Hematopoietic multipotent progenitor cell treated with erythropoietin and hydrocortisone succinate and interleukin-3 and kit ligand, for 4 days (in vitro differentiated cells): Measurements from ENCODE around the gene SCT.
A peak's percentile ranks its signal among the peaks of the same experiment; 100 is the strongest.

Experiments
- DNase-seq: peaks from one replicate; pipeline ENCODE4 v3.0.0-alpha.2; 2015

The SCT gene

DNA sequence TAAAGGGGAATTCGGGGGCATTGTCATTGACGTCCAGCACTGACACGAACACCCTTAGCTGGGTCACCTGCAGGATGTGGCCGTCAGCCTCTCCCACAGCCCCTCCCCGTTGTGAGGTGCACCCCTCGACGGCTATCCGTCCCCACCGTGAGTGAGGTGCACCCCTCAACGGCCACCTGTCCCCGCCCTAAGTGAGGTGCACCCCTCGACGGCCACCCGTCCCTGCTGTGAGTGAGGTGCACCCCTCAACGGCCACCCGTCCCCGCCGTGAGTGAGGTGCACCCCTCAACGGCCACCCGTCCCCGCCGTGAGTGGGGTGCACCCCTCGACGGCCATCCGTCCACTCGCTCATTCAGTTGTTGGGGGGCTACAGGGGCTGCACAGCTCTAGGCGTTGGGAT lies 5.1 kb downstream of the SCT start:
- no peak for DNase-seq

DNA sequence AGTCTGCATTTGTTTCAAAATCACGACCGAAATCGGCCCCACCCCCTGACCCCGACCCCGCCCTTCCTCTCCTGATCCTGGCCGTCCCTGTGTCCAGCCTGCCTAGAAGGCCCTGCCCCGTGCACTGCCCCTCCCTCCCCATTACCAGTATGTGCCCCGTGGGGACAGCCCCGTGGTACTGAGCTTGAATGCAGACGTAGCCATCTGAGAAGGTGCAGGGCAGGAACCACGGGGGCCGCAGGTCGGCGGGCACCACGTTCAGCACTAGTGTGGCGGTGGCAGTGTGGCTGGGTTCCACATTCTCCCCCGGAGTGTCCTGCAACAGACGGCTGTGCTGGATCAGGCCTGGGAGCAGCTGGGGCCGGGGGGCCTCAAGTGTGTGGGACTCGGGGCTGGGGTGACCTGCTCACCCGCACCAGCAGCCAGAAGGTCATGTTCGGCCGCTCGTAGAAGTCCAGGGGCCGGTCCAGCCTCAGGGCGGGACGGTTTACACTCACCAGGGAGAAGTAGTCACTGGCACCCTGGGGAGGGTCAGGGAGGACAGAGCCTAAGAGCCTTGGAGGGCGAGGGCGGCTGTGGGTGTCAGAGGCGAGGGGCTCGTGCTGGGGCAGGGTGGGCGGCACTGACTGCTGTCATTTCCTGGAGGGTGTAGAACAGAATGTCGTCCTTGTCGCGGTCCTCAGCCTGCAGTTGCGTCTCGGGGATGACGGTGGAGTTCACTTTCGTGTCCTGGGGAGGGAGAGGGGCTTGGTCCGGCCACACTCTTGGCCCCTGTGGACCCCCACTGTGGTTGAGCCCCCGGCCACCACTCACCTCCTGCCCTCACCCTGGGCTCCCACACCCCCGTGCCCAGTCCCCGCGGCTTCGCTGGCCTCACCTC lies 5.8 kb downstream of the SCT start:
- DNase-seq = no peak

DNA sequence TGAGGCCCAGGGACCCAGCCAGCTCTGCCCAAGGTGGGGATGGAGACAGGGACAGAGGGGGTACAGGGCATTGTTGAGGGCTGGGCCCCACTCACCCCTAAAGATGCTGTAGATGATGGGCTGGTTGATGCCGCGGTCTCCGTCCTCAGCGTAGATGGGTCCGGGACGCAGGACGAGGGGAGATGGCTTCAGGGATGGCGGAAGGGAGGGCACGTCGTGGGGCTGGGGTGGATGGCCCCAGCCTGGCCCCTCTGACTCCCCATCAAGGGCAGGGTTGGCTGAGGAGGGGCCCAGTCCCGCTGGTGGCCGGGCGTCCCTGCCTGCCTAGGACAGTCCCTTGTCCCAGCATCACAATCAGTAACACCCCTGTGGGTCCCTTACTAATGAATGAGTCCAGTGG lies 6.8 kb downstream of the SCT start:
- DNase-seq = no peak

DNA sequence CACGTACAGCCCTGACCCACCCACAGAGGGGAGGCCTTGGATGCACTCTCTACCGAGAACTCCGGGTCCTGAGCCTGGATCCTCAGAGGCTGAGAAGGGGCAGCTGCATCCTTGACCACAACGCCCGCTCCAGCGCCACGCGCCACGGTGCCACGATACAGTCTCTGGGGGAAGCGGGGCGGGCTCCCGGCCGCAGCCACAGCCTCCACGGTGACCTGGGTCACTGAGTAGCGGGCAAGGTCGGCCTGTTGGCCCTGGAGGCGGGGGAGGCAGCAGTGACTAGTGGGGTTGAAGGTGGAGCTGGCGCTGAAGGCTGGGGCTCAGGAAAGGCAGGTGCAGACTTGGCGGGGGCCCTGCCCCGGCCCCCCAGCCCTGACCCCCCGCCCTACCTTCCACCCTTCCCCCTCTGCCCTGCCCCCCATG lies 7.3 kb downstream of the SCT start:
- DNase-seq = no peak

DNA sequence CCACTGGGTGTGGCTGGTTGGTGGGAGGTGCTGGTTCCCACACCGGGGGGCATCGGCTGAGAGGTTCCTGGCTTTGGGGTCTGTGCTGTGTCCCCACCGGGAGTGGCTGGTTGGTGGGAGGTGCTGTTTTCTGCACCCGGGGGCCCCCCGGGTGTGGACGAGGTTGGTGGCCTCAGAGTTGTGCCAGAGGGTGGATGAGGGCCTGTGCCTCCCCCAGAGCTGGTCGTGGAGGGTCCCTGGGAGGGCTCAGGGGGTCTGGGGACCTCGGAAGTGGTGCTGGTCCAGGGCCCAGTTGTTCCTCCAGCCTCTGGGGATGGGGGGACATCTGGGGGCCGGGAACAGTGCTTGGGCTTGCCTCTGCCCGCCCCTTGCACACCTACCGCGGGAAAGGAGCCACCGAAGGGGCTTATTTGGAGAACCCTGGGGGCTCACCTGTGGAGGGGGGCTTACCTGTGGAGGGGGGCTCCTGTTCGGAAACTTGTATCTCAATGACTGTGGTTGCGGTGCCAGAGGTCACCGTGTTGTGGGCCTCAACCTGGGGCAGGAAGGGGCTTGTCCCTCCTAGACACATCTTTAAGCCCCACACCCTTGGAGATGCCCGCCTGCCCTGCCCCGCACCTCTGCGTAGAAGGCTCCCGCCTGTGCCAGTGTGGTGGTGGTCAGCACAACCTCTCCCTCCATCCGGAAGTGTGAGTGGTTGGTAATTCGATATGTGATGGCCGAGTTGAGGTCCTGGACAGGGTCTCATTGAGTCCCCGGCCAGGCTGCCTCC lies 7.9 kb downstream of the SCT start:
- DNase-seq = no peak

DNA sequence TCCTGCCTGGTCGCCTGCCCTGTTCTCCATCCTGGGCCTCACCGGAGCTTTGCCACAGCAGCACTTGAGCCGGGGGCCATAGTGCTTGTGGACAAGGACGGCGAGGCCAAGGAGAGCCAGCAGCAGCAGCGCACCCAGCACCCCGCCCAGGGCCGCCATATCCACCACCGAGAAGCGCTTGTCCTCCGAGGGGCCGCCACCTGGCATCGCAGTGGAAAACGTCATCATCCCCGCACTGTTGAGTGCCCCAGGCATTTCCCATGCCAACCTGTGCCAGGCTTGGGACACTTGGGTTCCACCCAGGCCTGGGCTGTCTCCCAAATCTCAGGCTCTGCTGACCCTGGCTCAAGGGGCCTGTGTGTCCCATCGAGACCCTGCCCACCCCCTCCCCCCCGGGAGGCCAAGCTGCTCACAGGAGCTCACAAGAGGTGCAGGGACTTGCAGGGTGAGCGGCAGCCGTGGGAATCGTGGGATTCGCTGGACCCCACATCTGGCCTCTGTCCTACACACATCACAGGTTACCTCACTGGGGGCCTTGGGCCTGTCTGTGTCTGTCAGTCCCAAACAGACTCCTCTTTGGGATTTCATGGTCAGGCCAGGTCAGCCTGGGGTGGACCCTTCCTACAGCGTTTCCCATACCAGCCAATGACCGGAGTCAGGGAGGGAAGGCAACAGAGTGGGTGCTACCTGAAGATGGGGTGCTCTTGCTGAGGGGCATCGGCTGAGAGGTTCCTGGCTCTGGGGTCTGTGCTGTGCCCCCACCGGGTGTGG lies 8.9 kb downstream of the SCT start:
- no peak for DNase-seq

DNA sequence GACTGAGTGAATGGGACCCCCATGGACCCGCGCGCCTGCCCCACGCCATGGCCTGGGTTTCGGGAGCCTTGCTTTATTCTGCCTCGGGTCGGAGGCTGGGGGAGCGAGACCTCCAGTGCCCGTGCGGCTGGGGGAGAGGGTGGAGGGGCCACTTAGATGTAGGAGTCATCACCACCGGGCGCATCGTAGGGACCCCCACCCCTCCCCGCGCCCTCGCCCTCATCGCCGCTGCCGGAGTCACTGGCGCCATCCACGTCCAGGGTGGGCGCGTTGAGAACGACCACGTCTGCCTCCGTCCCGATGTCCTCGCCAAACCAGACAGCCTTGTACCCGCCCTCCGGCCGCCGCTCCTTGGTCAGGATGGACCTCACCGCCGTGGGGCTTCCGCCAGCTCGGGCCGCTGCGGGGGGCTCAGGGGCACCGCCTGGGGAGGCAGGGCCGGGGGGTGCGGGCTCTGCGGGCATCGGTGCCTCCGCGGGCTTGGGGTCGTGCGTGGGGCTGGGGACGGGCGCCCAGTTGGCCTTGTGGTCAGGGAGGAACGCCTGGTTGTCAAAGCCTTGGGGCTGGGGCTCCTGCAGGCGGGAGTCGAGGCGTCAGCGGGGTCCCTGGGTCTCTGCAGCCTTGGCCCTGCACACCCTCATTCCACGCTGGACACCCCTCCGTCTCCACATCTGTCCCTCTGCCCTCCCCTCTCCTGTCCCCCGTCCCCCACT lies 9.6 kb downstream of the SCT start:
- no peak for DNase-seq

DNA sequence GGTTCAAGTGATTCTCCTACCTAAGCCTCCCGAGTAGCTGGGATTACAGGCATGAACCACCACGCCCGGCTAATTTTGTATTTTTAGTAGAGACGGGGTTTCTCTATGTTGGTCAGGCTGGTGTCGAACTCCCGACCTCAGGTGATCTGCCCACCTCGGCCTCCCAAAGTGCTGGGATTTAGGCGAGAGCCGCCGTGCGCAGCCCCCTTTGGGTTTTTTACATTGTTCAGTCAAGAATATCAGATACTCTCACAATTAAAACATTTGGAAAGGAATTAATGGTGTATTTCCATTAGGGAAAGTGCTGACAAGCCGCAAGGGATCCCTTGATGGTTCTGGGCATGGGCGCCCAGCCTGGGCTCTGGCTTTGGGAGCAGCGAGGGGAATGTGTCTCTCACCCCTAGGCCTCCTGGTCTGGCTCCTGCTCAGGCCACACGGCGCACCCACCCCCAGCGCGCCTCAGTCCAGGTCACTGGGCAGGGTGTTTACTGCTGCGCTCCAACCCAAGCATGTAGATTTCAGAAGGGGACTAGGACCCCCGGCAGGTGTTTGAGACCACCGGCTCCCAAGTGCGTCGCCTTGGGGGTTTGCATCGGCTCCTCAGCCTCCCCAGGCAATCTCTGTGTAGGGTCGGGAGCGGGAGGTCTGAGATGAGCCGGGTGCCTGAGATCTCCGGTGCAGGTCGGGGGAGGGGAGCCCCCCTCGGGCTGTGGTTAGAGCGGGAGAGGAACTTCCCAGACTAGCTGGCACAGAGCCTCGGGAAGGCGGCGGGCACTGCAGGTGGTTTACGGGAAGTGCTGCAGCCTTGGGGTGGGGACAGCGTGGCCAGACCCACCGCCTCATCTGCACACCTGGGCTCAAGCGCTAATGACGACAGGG lies 10.4 kb downstream of the SCT start:
- peak; percentile 40 for DNase-seq

DNA sequence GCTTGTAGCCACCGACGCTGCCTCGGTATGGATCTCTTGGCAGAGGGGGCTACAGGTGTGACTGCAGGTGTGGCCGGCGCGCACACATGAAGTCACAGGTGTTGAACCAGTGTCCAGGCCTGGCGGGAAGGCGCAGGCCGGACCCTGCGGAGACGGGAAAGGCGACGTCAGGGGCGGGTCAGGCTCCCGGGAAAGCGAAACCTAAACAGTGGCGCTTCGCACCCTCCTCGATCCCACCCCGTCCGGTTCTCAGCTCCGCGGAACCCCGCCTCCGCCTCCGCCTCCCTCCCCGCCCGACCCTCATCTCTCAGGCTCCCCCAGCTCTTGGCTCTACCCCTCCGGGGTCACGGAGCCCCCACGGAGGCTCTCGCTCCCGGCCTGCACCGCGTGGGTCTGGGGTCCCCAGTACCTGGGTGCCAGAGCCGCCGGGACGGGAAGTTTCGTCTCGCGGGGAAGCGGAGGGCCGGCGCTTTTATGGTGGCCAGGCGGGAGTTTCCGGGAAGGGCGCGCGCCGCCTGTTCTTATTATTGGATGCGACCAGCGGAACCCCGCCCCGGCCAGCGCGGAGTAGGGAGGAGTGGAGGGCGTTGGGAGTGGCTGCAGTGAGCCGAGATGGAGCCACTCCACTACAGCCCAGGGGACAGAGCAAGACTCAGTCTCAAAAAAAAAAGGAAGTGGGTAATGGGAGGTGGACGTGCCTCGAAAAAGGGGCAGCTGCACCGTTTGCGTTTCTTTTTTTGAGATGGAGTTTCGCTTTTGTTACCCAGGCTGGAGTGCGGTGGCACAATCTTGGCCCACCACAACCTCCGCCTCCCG lies 11.3 kb downstream of the SCT start, which contains the start of gene IRF7:
Gene IRF7, minus strand, starts transcription at position 447 of the 816 bp plus-strand sequence. CDS start 586 bp downstream, outside the sequence.
- peak; percentile 98 for DNase-seq

DNA sequence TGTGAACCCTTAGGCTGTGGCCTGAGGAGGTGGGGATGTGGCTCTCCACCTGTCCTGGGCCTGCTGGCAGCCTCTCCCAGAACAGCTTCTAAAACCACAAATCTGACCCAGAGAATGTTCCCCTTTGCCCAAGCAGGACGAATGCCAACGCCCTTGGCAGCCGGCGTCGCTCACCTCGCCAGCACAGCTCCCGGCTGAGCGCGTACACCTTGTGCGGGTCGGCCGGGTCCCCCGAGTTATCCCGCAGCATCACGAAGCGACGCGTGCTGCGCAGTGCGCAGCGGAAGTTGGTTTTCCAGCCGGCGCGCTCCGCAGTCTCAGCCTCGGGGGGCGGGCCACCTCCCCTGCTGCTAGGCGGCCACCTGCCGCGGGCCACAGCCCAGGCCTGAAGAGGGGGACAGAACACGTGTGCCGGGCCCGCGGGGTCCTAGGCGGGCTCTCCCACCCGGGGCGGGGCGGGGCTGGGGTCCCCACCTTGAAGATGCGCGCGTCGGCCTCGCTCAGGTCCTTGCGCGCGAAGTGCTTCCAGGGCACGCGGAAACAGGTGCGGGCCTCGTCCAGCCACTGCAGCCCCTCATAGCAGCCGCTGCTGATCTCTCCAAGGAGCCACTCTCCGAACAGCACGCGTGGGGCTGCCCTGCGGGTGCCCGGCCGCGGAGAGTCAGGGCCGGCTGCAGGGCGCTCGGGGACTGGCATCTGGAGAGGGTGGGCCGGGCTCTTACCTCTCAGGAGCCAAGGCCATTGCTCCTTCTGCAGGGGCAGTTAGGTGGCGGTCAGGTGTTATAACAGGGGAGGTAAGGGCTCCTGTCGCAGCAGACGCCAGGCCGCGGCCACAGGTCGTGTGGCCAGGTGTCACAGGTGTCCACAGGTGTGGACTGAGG lies 12.1 kb downstream of the SCT start:
- DNase-seq = peak; percentile 25

DNA sequence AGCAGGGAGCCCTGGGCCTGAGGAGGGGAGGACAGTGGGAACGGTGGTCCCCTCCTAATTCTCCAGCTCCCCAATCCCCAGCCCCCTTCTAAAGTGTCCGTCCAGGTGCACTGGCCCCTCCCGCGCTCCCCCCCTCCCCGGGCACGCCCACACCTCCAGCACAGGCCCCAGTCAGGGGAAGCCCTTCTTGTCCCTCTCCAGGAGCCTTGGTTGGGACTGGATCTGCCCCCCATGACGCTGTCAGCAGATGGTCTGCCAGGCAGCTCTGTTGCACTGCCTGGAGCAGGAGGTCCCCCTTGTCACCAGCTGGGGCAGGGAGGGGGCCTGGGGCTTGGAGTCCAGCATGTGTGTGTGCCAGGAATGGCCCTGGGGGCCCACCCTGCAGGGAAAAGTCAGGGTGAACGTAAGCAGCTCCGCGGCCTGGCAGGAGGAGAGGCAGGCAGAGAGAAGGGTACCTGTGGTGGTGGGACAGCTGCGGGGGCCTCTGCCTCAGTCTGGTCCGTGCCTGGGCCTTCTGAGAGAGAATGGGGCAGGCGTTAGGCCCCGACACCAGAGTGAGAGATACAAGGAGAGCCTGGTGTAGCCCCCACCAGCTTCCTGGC lies 12.9 kb downstream of the SCT start:
- DNase-seq = no peak

DNA sequence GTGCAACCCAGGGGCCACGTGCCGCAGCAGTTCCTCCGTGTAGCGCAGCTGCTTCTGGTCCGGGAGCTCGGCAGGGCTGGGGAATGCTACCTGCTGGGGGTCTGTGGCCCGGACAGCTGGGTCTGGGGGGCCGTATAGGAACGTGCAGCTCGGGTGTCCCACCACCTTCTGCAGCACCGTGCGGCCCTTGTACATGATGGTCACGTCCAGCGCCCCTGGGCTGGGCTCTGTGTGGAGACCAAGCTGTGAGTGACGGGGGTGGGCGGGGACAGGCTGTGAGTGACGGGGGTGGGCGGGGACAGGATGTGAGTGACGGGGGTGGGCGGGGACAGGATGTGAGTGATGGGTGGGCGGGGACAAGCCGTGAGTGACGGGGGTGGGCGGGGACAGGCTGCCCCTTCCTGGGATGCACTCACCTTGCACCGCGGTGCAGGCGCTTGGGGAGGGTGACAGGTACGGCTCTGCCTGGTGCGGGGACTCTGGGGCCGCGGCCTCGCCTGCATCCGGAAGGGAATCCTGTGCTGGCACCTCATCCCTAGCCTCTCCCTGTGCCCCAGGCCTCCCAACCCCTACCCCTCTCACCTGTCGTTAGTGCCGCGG lies 13.5 kb downstream of the SCT start:
- DNase-seq = peak; percentile 81

DNA sequence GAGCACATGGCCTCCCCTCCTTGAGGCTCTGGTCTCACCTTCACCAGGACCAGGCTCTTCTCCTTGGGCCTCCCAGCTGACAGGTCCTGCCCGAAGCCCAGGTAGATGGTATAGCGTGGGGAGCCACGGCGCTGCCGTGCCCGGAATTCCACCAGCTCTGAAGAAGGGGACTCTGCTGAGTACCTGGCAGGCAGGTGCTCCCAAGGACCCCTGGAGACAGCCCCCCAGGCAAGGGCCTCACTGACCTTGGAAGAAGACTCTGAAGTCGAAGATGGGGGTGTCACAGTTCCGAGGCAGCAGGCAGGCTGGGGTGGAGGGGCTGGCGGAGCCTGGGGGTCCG lies 14.1 kb downstream of the SCT start:
- DNase-seq = no peak

DNA sequence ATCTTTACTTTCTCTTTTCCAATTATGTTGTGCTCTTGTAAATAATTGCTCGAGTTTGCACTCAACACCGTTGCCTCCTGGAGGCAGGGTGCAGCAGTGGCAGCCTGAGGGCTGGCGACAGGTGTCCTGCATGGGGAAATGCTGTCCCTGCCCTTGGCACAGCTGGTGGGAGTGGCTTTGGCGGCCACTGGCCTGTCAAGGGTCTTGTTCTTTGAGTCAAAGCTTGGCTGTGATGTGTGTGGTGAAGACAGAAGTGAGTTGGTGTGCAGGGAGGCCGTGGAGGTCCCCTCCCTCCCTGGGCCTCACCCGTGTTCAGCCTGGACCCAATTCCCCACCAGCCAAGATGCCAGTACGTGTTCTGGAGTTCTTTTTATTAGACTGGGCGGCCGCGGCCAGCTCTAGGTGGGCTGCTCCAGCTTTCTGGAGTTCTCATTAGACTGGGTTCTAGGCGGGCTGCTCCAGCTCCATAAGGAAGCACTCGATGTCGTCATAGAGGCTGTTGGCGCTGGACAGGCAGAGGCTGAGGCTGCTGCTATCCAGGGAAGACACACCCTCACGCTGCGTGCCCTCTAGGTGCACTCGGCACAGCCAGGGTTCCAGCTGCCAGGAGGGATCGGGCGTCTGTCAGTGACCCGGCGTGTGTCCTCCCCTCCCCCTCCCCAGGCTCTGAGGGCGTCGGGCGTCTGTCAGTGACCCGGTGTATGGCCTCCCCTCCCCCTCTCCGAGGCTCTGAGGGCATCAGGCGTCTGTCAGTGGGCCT lies 14.6 kb downstream of the SCT start:
- peak; percentile 67 for DNase-seq

DNA sequence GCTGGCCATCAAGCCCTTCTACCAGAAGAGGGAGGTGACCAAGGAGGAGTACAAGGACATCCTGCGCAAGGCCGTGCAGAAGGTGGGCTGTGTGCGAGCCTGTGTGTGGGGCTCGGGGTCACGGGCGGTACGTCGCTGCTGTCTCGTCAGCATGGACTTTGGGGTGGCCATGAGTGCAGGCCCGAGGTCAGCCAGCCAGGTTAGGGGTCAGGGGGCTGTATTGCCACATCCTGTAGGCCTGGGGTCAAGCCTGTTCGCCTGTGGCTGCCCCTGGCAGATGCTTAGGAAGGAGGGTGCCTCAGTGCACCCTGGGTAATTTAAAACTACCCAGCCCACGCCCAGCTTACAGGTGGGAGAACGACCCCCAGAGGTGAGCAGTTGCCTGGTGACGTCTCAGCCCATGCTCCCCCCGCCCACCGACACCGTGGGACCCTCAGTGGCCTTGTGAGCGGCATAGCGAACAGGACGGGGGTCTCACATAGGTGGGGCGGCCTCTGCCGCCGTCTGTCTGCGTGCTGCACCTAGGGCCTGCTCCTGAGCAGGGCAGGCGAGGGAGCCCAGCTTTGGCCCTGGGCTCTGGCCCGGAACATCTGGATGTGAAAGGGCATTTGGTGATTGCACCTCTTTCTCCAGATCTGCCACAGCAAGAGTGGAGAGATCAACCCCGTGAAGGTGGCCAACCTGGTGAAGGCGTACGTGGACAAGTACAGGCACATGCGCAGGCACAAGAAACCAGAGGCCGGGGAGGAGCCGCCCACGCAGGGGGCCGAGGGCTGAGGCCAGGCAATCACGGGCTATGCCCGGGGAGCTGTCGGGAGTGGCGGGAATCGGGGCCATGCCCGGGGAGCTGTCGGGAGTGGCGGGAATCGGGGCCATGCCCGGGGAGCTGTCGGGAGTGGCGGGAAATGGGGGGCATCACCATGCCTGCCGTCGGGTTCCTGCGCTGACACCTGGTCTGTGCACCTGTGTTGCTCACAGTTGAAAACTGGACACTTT lies 15.7 kb downstream of the SCT start:
- no peak for DNase-seq

DNA sequence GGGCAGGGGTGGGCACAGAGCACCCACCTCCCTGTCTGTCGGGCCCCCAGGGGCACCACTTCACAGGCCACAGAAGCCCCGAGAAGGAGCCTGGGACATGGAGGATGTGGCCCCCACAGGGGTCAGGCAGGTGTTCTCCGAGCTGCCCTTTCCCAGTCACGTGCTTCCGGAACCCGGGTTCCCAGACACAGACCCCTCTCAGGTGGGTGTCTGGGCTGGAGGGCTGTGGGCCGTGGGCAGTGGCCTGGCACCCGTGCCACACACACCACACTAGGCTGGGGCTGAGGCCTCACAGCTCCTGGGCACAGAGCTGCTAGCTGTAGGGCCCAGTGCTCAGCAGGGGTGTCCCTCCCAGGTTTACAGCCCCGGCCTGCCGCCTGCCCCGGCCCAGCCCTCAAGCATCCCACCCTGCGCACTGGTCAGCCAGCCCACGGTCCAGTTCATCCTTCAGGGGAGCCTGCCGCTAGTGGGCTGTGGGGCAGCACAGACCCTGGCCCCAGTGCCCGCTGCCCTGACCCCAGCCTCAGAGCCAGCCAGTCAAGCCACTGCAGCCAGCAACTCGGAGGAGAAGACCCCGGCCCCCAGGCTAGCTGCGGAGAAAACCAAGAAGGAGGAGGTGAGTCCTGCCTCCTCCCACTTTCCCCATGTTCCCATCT lies 16.7 kb downstream of the SCT start:
- DNase-seq = no peak
